Measurements from ENCODE around the gene FBN1.

DNA sequence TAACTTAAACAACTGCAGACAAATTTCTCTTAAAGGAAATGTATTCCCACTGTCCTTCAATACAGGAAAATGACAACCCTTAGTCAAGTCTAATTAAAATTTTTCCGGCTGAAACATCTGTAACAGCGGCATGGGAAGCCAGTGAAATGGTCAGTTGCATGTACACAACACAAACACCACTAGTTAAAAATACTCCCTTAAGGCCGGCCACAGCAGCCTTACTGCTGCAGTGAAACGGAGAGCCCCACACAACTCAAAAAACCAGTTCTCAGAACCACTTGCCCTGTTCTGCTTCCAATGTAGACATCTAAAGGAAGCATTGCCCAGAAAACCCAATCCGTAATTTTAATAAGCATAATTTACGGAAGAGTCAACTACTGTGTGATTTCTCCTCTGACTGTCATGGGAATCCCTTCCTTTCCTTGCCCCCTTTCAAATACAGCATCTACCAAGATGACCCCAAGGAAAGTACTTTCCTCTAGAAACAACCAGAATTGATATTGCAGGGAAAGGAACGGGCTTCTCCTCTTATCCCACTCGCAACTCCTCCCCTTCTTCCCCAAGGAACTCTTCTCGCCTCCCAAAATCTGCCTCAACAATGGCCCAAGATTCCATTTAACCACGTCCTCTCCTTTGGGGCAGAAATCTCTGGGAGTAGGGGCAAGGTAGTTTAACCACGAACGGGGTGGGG lies 1.6 kb downstream of the FBN1 start:
- TF ChIP-seq, protein P1, sequence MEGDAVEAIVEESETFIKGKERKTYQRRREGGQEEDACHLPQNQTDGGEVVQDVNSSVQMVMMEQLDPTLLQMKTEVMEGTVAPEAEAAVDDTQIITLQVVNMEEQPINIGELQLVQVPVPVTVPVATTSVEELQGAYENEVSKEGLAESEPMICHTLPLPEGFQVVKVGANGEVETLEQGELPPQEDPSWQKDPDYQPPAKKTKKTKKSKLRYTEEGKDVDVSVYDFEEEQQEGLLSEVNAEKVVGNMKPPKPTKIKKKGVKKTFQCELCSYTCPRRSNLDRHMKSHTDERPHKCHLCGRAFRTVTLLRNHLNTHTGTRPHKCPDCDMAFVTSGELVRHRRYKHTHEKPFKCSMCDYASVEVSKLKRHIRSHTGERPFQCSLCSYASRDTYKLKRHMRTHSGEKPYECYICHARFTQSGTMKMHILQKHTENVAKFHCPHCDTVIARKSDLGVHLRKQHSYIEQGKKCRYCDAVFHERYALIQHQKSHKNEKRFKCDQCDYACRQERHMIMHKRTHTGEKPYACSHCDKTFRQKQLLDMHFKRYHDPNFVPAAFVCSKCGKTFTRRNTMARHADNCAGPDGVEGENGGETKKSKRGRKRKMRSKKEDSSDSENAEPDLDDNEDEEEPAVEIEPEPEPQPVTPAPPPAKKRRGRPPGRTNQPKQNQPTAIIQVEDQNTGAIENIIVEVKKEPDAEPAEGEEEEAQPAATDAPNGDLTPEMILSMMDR (IDR thresholded peaks at IDR 0.05), result no peak
- TF ChIP-seq POLR2A (IDR thresholded peaks at IDR 0.05), result no peak

Data from esophagus squamous epithelium (tissue), 4 donors.